ENCODE data around the gene ENTPD2.

The ENTPD2 gene

DNA sequence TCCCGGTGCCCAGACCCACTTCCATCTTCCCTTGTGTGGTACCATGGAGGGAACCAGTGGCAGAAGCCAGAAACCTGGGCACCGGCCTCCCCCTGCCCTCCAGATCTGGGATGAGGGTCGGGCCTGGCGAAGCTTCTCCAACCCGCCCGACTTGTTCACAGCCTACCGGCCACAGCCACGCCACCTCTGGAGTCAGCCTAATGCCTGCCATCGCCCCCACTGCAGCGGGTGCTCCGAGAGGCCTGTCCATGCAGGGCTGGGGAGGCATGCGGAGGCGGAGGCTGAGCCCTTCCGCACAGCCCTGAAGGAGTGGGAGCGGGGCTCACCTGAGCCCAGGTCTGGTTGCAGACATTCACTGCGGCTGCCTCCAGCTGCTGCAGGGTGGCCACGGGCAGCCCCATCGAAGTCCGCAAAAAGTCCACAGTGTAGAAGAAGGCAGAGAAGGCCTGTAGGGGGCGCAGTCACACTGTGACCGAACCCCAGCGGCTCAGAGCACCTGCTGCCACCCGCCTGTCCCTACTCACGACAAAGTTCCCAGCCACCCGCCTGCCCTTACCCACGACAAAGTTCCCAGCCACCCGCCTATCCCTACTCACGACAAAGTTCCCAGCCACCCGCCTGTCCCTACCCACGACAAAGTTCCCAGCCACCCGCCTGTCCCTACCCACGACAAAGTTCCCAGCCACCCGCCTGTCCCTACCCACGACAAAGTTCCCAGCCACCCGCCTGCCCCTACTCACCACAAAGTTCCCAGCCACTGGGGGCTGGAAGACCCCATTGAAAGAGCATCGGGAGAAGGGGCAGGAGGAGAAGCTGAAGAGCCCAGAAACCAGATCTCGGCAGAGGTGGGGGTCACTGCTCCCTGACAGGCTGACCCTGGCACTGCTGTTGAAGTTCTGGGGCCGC, 4.1 kb downstream of the ENTPD2 start:
- TF ChIP-seq, protein P1, sequence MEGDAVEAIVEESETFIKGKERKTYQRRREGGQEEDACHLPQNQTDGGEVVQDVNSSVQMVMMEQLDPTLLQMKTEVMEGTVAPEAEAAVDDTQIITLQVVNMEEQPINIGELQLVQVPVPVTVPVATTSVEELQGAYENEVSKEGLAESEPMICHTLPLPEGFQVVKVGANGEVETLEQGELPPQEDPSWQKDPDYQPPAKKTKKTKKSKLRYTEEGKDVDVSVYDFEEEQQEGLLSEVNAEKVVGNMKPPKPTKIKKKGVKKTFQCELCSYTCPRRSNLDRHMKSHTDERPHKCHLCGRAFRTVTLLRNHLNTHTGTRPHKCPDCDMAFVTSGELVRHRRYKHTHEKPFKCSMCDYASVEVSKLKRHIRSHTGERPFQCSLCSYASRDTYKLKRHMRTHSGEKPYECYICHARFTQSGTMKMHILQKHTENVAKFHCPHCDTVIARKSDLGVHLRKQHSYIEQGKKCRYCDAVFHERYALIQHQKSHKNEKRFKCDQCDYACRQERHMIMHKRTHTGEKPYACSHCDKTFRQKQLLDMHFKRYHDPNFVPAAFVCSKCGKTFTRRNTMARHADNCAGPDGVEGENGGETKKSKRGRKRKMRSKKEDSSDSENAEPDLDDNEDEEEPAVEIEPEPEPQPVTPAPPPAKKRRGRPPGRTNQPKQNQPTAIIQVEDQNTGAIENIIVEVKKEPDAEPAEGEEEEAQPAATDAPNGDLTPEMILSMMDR (IDR thresholded peaks at IDR 0.05; ENCODE audit: insufficient read depth, low read depth, low read length, missing control alignments), result peak; percentile 65
- peak; percentile 64 for DNase-seq (ENCODE audit: low read depth)
- no peak overlapping the region for H3K4me3 ChIP-seq (ENCODE audit: low read length)

- no peak overlapping the region for H3K4me3 ChIP-seq (ENCODE audit: low read length)
- TF ChIP-seq, protein P1 (IDR thresholded peaks at IDR 0.05; ENCODE audit: insufficient read depth, low read depth, low read length, missing control alignments), result no peak
These were observed 5.0 kb downstream of the ENTPD2 start for GRCh38 chr9:137048655-137049543.

DNA sequence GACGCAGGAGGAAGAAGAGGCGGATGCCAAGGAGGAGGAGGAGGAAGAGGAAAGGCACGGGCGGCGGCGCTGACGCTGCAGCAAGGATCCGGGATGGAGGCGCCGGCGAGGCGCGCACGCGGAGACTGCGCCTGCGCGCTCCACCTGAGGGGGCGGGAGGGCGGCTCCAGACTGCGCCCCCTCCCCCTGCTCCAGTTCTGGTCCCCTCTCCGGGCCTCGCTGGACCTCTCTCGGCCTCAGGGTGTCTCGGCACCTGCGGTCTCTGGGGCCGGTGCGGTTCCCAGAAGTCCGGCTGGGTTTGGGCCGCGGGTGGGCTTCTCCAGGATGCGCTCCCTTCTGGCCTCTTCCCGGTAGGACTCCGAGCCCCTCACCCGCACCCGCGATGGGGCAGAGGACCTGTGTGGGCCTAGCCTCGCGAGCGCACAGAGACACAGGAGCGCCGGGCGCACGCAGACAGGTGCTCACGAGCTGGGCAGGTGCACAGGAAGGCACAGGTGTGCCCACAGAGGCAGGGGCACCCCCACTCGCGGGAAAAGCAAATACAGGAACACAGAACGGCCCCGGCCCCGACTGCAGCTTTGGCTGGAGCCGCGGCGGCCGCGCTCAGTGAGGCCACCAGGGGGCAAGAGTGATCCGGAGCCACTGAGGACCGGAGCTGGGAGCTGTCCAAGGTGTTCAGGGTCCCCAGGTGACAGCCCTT, 7.6 kb downstream of the ENTPD2 start, which contains the start of gene NPDC1:
NPDC1 (minus strand) TSS at position 90 of the 700 bp plus-strand sequence. CDS start 188 bp downstream, outside the sequence.
- TF ChIP-seq, protein P1 (IDR thresholded peaks at IDR 0.05; ENCODE audit: insufficient read depth, low read depth, low read length, missing control alignments), result peak; percentile 76
- peak within 1 kb of the TSS; percentile 50 for H3K4me3 ChIP-seq (ENCODE audit: low read length)
- DNase-seq (ENCODE audit: low read depth), result peak; percentile 81

More at GRCh38 chr9:137048655-137049543, 5.0 kb downstream of the ENTPD2 start:
- no peak for DNase-seq (ENCODE audit: low read depth)

GRCh38 chr9:137045294-137046087, 8.4 kb downstream of the ENTPD2 start:
- TF ChIP-seq, protein P1 (IDR thresholded peaks at IDR 0.05; ENCODE audit: insufficient read depth, low read depth, low read length, missing control alignments), result no peak
- peak; percentile 46 for DNase-seq (ENCODE audit: low read depth)
- H3K4me3 ChIP-seq (ENCODE audit: low read length), result peak overlapping the region; percentile 50

- peak; percentile 28 for DNase-seq (ENCODE audit: low read depth)
- TF ChIP-seq, protein P1 (IDR thresholded peaks at IDR 0.05; ENCODE audit: insufficient read depth, low read depth, low read length, missing control alignments), result no peak
These were observed 9.2 kb downstream of the ENTPD2 start for GRCh38 chr9:137044502-137045177.

More at GRCh38 chr9:137044502-137045177, 9.2 kb downstream of the ENTPD2 start:
- peak overlapping the region; percentile 43 for H3K4me3 ChIP-seq (ENCODE audit: low read length)
